ENCODE data around the gene TRAF7.

TRAF7 gene

DNA sequence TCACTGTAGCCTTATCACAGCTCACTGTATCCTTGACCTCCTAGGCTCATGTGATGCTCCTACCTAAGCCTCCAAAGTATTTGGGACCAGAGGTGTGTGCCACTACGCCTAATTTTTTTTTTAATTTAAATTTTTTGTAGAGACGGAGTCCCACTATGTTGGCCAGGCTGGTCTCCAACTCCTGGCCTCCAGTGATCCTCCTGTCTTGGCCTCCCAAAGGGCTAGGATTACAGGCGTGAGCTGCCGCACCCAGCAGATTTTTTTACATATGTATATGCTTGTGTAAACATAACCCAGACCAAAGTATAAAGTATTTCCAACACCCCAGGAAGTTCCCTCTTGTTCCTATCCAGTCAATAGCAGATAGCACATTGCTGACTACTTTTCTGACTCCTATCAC is 60.7 kb downstream of the TRAF7 start:
- DNase-seq (ENCODE audit: low read depth in 2 of 2): no peak

DNA sequence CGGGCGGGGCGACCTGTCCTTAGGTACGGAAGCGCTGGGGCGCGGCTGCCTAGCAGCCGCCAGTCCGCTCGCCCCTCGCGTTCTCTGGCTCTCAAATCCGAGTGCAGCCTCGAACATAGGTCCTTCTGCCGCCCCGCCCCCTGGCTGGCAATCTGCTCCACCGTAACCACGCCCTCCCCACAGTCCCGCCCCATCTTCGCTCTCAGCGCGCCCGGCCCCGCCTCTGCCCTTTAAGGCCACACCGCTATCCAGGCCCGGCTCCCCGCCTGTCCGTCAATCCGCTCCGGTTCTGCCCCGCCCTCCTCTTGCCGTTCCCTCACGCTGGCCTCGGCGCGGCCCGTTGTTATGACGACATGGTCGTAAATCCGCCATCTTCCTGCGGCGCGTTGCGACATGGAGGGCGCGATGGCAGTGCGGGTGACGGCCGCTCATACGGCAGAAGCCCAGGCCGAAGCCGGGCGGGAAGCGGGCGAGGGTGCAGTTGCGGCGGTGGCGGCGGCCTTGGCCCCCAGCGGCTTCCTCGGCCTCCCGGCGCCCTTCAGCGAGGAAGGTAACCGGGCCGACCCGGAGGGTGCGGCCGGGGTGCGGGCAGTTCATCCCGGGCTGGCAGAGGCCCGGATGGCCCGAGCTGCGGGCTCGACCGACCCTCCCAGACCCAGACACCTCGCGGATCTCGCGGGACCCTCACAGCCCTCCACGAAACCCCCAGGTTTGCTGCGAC is 67.8 kb downstream of the TRAF7 start, which contains the start of gene E4F1:
Gene E4F1 (plus strand): TSS at position 371 of the 721 bp plus-strand sequence. CDS start 23 bp downstream, at position 394.
- DNase-seq (ENCODE audit: low read depth in 2 of 2): peak; percentile 99 to 100

DNA sequence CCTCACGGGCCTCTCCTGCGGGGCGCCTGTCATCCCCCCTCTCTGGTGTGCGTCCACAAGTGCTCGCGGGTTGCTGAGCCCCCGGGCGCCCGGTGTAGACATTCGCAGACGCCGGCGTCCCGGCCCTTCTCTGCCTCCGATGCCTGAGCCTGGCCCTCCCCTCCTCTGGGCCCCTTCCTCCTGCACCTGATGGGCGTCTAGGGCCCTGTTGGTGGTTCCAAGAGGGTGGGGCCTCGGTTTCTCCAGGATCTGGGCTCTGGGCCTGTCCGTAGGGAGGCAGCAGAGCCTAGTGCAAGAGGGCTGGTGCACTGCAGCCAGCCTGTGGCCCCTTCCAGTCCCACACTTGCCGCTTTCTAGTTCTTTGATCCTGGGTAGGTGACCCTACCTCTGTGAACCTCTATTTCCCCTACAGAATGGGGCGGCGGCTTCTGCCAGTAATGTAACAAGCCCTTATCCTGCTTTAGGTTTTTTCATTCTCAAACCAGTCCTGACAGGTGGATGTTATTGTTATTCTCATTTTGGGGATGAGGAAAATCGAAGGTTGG is 68.4 kb downstream of the TRAF7 start:
- DNase-seq (ENCODE audit: low read depth in 2 of 2): no peak

DNA sequence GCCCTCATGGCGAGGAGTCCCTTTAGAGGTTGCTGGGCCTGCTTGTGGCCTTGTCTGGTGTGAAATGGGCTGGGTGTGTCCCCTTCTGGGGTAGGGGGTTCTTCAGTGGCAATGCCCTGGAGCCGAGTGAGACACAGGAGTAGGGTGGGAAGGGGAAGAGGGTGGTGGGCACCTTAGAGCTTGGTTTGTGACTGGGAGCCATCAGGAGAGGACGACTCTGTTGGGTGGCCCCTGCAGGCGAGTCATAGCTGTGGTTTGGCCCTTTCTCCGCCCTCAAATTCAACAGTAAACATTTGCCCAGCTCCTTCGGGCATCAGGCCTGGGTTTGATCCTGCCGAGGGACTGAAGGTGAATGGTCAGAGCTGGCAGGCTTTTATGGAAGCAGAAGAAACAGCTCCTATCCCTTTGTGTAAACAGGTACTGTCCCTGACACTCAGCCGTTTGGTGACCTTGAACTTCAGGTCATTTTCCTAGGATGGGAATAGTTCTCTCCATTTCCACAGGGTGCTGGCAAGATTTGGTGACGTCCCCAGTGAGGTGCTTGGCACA is 70.7 kb downstream of the TRAF7 start:
- DNase-seq (ENCODE audit: low read depth in 2 of 2): no peak

DNA sequence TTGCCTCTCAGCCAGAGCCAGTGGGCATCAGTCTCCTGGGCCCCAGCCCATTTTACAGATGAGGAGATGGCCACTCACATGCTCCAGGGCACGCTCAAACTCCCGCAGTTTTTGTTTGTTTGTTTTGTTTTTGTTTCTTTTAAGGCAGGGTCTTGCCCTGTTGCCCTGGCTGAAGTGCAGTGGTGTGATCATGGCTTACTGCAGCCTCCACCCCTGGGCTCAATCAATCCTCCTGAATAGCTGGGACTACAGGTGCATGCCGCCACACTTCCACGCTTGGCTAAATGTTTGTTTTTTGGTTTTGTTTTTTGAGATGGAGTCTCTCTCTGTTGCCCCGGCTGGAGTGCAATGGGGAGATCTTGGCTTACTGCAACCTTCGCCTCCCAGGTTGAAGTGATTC is 71.3 kb downstream of the TRAF7 start:
- DNase-seq (ENCODE audit: low read depth in 2 of 2): no peak

All from stimulated activated CD4-positive, alpha-beta T cell treated with anti-CD3 and anti-CD28 coated beads, Interleukin-15, amount 100 ng/mL, for 48 hours (primary cell).